ENCODE results near the gene ERC2. TPM values are rescaled to one million over a fixed set of nuclear protein-coding genes. Genes with fewer than 3 reads are reported as not detected.

Gene ERC2
- total RNA-seq, 1 donor from 2014 or later, result 0.53 TPM

- DNase-seq (ENCODE audit: low read depth, low spot score), result no peak
These were observed 702.9 kb downstream of the ERC2 start for GRCh38 chr3:55765398-55765797.

GRCh38 chr3:55756976-55757375 is 711.3 kb downstream of the ERC2 start:
- DNase-seq (ENCODE audit: low read depth, low spot score), result no peak

GRCh38 chr3:55755516-55756205 is 712.6 kb downstream of the ERC2 start:
- no peak for DNase-seq (ENCODE audit: low read depth, low spot score)

GRCh38 chr3:55752911-55753310 is 715.4 kb downstream of the ERC2 start:
- no peak for DNase-seq (ENCODE audit: low read depth, low spot score)

GRCh38 chr3:55751730-55752129 is 716.5 kb downstream of the ERC2 start:
- DNase-seq (ENCODE audit: low read depth, low spot score), result no peak

- no peak for DNase-seq (ENCODE audit: low read depth, low spot score)
These were observed 717.7 kb downstream of the ERC2 start for GRCh38 chr3:55750525-55750924.

- DNase-seq (ENCODE audit: low read depth, low spot score), result no peak
These were observed 719.2 kb downstream of the ERC2 start for GRCh38 chr3:55749036-55749435.

- no peak for DNase-seq (ENCODE audit: low read depth, low spot score)
These were observed 721.4 kb downstream of the ERC2 start for GRCh38 chr3:55746808-55747413.

GRCh38 chr3:55742832-55743136 is 725.5 kb downstream of the ERC2 start:
- no peak for DNase-seq (ENCODE audit: low read depth, low spot score)

GRCh38 chr3:55742022-55742831 is 726.0 kb downstream of the ERC2 start:
- no peak for DNase-seq (ENCODE audit: low read depth, low spot score)

GRCh38 chr3:55737186-55737585 is 731.1 kb downstream of the ERC2 start:
- no peak for DNase-seq (ENCODE audit: low read depth, low spot score)

GRCh38 chr3:55735976-55736375 is 732.3 kb downstream of the ERC2 start:
- no peak for DNase-seq (ENCODE audit: low read depth, low spot score)

GRCh38 chr3:55731741-55732140 is 736.5 kb downstream of the ERC2 start:
- DNase-seq (ENCODE audit: low read depth, low spot score), result no peak

- no peak for DNase-seq (ENCODE audit: low read depth, low spot score)
These were observed 738.7 kb downstream of the ERC2 start for GRCh38 chr3:55729546-55729945.

- DNase-seq (ENCODE audit: low read depth, low spot score), result no peak
These were observed 739.7 kb downstream of the ERC2 start for GRCh38 chr3:55728461-55729100.

GRCh38 chr3:55726501-55726775 is 741.8 kb downstream of the ERC2 start:
- DNase-seq (ENCODE audit: low read depth, low spot score), result no peak

GRCh38 chr3:55725681-55726500 is 742.4 kb downstream of the ERC2 start:
- no peak for DNase-seq (ENCODE audit: low read depth, low spot score)

- no peak for DNase-seq (ENCODE audit: low read depth, low spot score)
These were observed 743.4 kb downstream of the ERC2 start for GRCh38 chr3:55724821-55725220.

- DNase-seq (ENCODE audit: low read depth, low spot score), result no peak
These were observed 743.9 kb downstream of the ERC2 start for GRCh38 chr3:55724407-55724784.

- no peak for DNase-seq (ENCODE audit: low read depth, low spot score)
These were observed 744.4 kb downstream of the ERC2 start for GRCh38 chr3:55723653-55724406.
